K562 (cell line): Measurements from ENCODE around the gene UBE2M.

Experiments
- CTCF ChIP-seq, 3 experiments: IDR thresholded peaks in 2 of 3; conservative IDR thresholded peaks in 1 of 3; 2 replicates each; pipeline ENCODE4 v1.5.1; 2011 to 2012; ENCODE audit warnings: low read length in 3 of 3, mild to moderate bottlenecking in 3 of 3, control low read depth in 2 of 3, improper control_type of control experiment in 1 of 3, inconsistent platforms in 1 of 3, low read depth in 1 of 3, mixed read lengths in 1 of 3, moderate library complexity in 1 of 3; ENCODE audit not compliant: insufficient read depth in 2 of 3
- GABPA ChIP-seq: fragments of 200-800 bp; sonication (Bioruptor generic); conservative IDR thresholded peaks from 2 replicates; pipeline ENCODE4 v1.6.1; 2016; ENCODE audit warnings: low read depth, missing genetic modification characterization, missing compliant biosample characterization
- NBN ChIP-seq: fragments of 450-650 bp; IDR thresholded peaks from 2 replicates; pipeline ENCODE4 v1.6.1; 2016; ENCODE audit warnings: low read depth, mild to moderate bottlenecking
- POLR2A ChIP-seq: fragments of 450-650 bp; conservative IDR thresholded peaks from 2 replicates; pipeline ENCODE4 v1.6.1; 2016
- RAD51 ChIP-seq: fragments of 450-650 bp; IDR thresholded peaks from 2 replicates; pipeline ENCODE4 v1.7.1; 2016; ENCODE audit warnings: low read depth, mild to moderate bottlenecking, borderline replicate concordance
- ZNF24 ChIP-seq: fragments of 450-650 bp; IDR thresholded peaks from 2 replicates; pipeline ENCODE4 v1.6.1; 2016
- ZNF407 ChIP-seq: fragments of 450-650 bp; IDR thresholded peaks from 2 replicates; pipeline ENCODE4 v1.6.1; 2016; ENCODE audit warnings: low read depth
- TF ChIP-seq, protein P1 (sequence below): sonication (generic); formaldehyde crosslinking; IDR thresholded peaks from 2 replicates; pipeline ENCODE4 v1.8.1; 2022; ENCODE audit warnings: missing genetic modification reagents

DNA sequence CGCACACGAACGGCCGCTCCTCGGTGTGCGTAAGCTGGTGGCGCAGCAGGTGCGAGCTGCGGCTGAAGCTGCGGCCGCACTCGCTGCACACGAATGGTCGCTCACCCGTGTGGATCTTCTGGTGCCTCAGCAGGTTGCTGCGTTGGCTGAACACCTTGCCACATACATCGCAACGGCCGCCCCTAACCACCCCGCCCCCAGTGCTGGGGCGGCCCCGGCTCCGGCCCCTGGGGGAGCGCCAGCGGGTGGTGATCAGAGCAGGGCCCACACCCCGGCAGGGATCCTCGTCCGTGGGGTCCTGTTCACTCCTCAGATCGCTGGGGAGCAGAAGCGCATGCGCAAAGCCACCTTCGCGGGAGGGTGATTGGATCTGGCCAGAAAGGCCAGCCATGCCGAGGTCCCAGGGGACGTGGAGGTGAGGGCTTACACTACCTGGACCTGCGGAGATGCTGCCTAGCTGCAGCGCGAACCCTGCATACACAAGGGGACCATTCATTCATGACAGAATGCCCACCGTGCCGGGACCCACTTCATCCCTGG is 4.7 kb upstream of the UBE2M start:
- no peak for TF ChIP-seq NBN
- no peak for TF ChIP-seq ZNF24
- TF ChIP-seq RAD51, result no peak
- TF ChIP-seq GABPA (tag), result no peak
- TF ChIP-seq CTCF (IDR thresholded peaks at IDR 0.05 in 2 of 3, conservative IDR thresholded peaks at IDR 0.05 in 1 of 3; ENCODE audit: insufficient read depth in 2 of 3, low read depth in 1 of 3, low read length in 3 of 3), result no peak
- TF ChIP-seq, protein P1, sequence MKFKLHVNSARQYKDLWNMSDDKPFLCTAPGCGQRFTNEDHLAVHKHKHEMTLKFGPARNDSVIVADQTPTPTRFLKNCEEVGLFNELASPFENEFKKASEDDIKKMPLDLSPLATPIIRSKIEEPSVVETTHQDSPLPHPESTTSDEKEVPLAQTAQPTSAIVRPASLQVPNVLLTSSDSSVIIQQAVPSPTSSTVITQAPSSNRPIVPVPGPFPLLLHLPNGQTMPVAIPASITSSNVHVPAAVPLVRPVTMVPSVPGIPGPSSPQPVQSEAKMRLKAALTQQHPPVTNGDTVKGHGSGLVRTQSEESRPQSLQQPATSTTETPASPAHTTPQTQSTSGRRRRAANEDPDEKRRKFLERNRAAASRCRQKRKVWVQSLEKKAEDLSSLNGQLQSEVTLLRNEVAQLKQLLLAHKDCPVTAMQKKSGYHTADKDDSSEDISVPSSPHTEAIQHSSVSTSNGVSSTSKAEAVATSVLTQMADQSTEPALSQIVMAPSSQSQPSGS, result no peak
- TF ChIP-seq POLR2A, result no peak
- TF ChIP-seq ZNF407, result no peak
